K562 (cell line): Measurements from ENCODE around the gene MYO5C. TPM values are rescaled to one million over a fixed set of nuclear protein-coding genes. Genes with fewer than 3 reads are reported as not detected.

Experiments used
- ATAC-seq: fragments of 200-7000 bp; cut with Tn5 transposase; 3 replicates; pipeline ENCODE4 v1.9.1; 2020; ENCODE audit warnings: moderate library complexity
- BruUV-seq: library from RNA; stranded (reverse); fragments of 400-500 nt; replicated peaks from 2 replicates; lab custom pipeline; 2021; lab: Mats Ljungman, UMichigan
- CTCF ChIA-PET: fragments of 300-600 bp; formaldehyde crosslinking; extraction: SDS; loops from one replicate; lab custom pipeline; 2021; ENCODE audit warnings: low intra/inter-chr PET ratio; lab: Yijun Ruan, JAX
- POLR2A ChIA-PET: fragments of 300-600, 350-650 bp; sonication (Branson Sonifier 250); formaldehyde crosslinking; extraction: SDS; loops from one replicate; lab custom pipeline; 2021; ENCODE audit warnings: antibody characterized with exemption, inconsistent platforms; lab: Yijun Ruan, JAX
- DNase-seq, 4 experiments: peaks; one replicate each; pipeline versions ENCODE4 v3.0.0 to v3.0.0-alpha.2; 2011 to 2018; ENCODE audit warnings: low spot score in 3 of 4, mixed read lengths in 3 of 4; ENCODE audit errors: extremely low read depth in 1 of 4
- FAIRE-seq: peaks from 2 replicates; lab custom pipeline; 2011; peaks lifted over from hg19 to GRCh38; lab: Jason Lieb, UNC
- H2AFZ ChIP-seq: 2 replicates; pipeline ENCODE4 v1.6.0; 2011; ENCODE audit warnings: low read depth, low read length, control low read depth, inconsistent platforms
- H3K27ac ChIP-seq: fragments of 200-600 bp; 3 replicates; pipeline ENCODE4 v1.8.0; 2011; ENCODE audit warnings: low read depth, mild to moderate bottlenecking, control low read depth, inconsistent platforms, low read length, moderate library complexity, mixed read lengths; ENCODE audit errors: extremely low read depth
- H3K27me3 ChIP-seq, 2 experiments: fragments of 300-600 bp in 1 of 2; 2 replicates in 1 of 2; 3 replicates in 1 of 2; pipeline versions ENCODE4 v1.6.0 to v1.8.0; 2011; ENCODE audit warnings: inconsistent platforms in 2 of 2, low read length in 2 of 2, mild to moderate bottlenecking in 1 of 2, mixed read lengths in 1 of 2, moderate library complexity in 1 of 2; ENCODE audit not compliant: control insufficient read depth in 2 of 2, insufficient read depth in 2 of 2
- H3K36me3 ChIP-seq: fragments of 300-600 bp; 3 replicates; pipeline ENCODE4 v1.8.0; 2011; ENCODE audit warnings: mild to moderate bottlenecking, low read length, inconsistent platforms; ENCODE audit not compliant: control insufficient read depth, insufficient read depth
- H3K4me1 ChIP-seq, 2 experiments: fragments of 200-600 bp in 1 of 2; replicated peaks in 1 of 2; 2 replicates in 1 of 2; 3 replicates in 1 of 2; pipeline versions ENCODE4 v1.5.1 to v1.8.0; 2011; ENCODE audit warnings: inconsistent platforms in 2 of 2, low read length in 2 of 2, mild to moderate bottlenecking in 1 of 2, mixed read lengths in 1 of 2, moderate library complexity in 1 of 2; ENCODE audit not compliant: control insufficient read depth in 2 of 2, insufficient read depth in 2 of 2
- H3K4me2 ChIP-seq: 2 replicates; pipeline ENCODE4 v1.6.1; 2011; ENCODE audit warnings: low read length, control low read depth, inconsistent platforms, mixed read lengths; ENCODE audit not compliant: insufficient read depth
- H3K4me3 ChIP-seq: fragments of 200-600 bp; sonication (generic), shearing (Covaris generic); 2 replicates; pipeline ENCODE4 v1.5.1; 2016; ENCODE audit warnings: control low read depth, inconsistent platforms
- H3K79me2 ChIP-seq: fragments of 200-600 bp; 3 replicates; pipeline ENCODE4 v1.8.0; 2011; ENCODE audit warnings: low read length, inconsistent platforms; ENCODE audit not compliant: control insufficient read depth, insufficient read depth
- H3K9ac ChIP-seq, 2 experiments: 2 replicates each; pipeline versions ENCODE4 v1.6.0 to v1.6.1; 2011; ENCODE audit warnings: low read depth in 2 of 2, low read length in 2 of 2, control low read depth in 1 of 2, inconsistent platforms in 1 of 2, mild to moderate bottlenecking in 1 of 2, mixed read lengths in 1 of 2; ENCODE audit not compliant: insufficient read depth in 1 of 2
- H3K9me1 ChIP-seq: one replicate; pipeline ENCODE4 v1.6.0; 2011; ENCODE audit warnings: inconsistent platforms, mild to moderate bottlenecking, low read length, moderate library complexity; ENCODE audit not compliant: control insufficient read depth, insufficient read depth
- H3K9me3 ChIP-seq: replicated peaks from 2 replicates; pipeline ENCODE4 v1.5.1; 2011; ENCODE audit warnings: low read depth, low read length, inconsistent platforms; ENCODE audit not compliant: control insufficient read depth, insufficient read depth
- H4K20me1 ChIP-seq: replicated peaks from 2 replicates; pipeline ENCODE4 v1.6.1; 2011; ENCODE audit warnings: low read length, inconsistent platforms, mixed read lengths; ENCODE audit not compliant: control insufficient read depth, insufficient read depth
- ADNP ChIP-seq: fragments of 200-800 bp; sonication (Bioruptor generic); IDR thresholded peaks from 2 replicates; pipeline ENCODE4 v1.6.1; 2016; ENCODE audit warnings: missing genetic modification characterization, missing compliant biosample characterization
- ELF1 ChIP-seq: fragments of 200-800 bp; sonication (Bioruptor generic); IDR thresholded peaks from 2 replicates; pipeline ENCODE4 v1.6.1; 2016; ENCODE audit warnings: missing genetic modification characterization, missing compliant biosample characterization
- JUND ChIP-seq, 2 experiments: IDR thresholded peaks; 2 replicates in 1 of 2; 3 replicates in 1 of 2; pipeline ENCODE4 v1.6.1; 2011; ENCODE audit warnings: borderline replicate concordance in 2 of 2, low read depth in 2 of 2, low read length in 2 of 2, improper control_type of control experiment in 1 of 2, missing biosample characterization in 1 of 2, missing genetic modification characterization in 1 of 2, missing genetic modification reagents in 1 of 2
- MTA2 ChIP-seq: fragments of 450-650 bp; IDR thresholded peaks from 2 replicates; pipeline ENCODE4 v1.6.1; 2016; ENCODE audit warnings: low read depth
- NKRF ChIP-seq: fragments of 450-650 bp; IDR thresholded peaks from 2 replicates; pipeline ENCODE4 v1.6.1; 2016; ENCODE audit warnings: borderline replicate concordance
- ZNF655 ChIP-seq: fragments of 250-450 bp; sonication (Bioruptor Pico); IDR thresholded peaks from 2 replicates; pipeline ENCODE4 v1.5.0; 2021
- WGBS: fragments of 100-300 bp; shearing (Covaris generic); methylation state at CpG from one replicate; pipeline ENCODE4 v1.1.6; 2016; ENCODE audit warnings: low coverage, mixed read lengths; ENCODE audit not compliant: insufficient coverage; ENCODE audit errors: missing lambda C conversion rate; 5-methylcytosine and 5-hydroxymethylcytosine counted together
- in situ Hi-C: fragments of 300-500 bp; cut with MboI; formaldehyde crosslinking; loops from 4 replicates; pipeline ENCODE4 v1.15.0; 2018; ENCODE audit warnings: inconsistent platforms, mixed read lengths
- intact Hi-C: fragments of 100-400 bp; cut with micrococcal nuclease; formaldehyde crosslinking; loops from 2 replicates; pipeline ENCODE4 v1.14.2; 2022
- polyA plus RNA-seq, 8 experiments: library from polyadenylated mRNA; depleted of rRNA in 4 of 8; stranded (reverse) in 5 of 8; unstranded in 3 of 8; fragments of >200 nt; fragmentation: Nextera tagmentation in 2 of 8; fragmentation: Illumina TruSeq in 1 of 8; extraction: Ambion mirVana in 2 of 8; extraction: Trizol in 1 of 8; gene quantifications; 2 replicates each; pipeline versions ENCODE4 v1.2.1 to v1.2.3, GENCODE V29; 2011 to 2014; ENCODE audit warnings: inconsistent platforms in 1 of 8, missing spikeins in 1 of 8
- total RNA-seq, 7 experiments: library from RNA; depleted of rRNA in 6 of 7; stranded (reverse); fragments of >200 nt in 6 of 7; fragmentation: Illumina TruSeq in 2 of 7; extraction: Trizol in 2 of 7; gene quantifications; 2 replicates each; pipeline versions ENCODE4 v1.2.1 to v1.2.3, GENCODE V29; 2011 to 2021; ENCODE audit warnings: low replicate concordance in 1 of 7

Gene MYO5C
- total and polyA plus RNA-seq, 9 of the 15 experiments (the other 6 are each of a cell fraction or from before 2014, with no cell fraction given), result 0.01 to 0.24 TPM; not detected in 7

- Histone ChIP-seq H3K36me3 (no peaks in the 10 kb centered on the region), H3K4me3 (no peak overlapping the region), H3K4me1 (no peaks in the 10 kb centered on the region), H3K9me1 (no peaks in the 10 kb centered on the region), H3K27me3 (peaks cover 6 to 17% of the 10 kb centered on the region in 2 experiments; a peak in 3 of 5 replicates), H2AFZ (no peak overlapping the region), H3K27ac (no peak overlapping the region), H3K9me3 (no peaks in the 10 kb centered on the region), H3K79me2 (no peaks in the 10 kb centered on the region), H3K4me2 (no peak overlapping the region), H3K9ac (no peak overlapping the region), H4K20me1 (no peaks in the 10 kb centered on the region)
- no peak for FAIRE-seq
- BruUV-seq, result no TSS peak
- no peak for ATAC-seq
- no peak for TF ChIP-seq NKRF
- TF ChIP-seq ZNF655 (CRISPR knock-in tag), result no peak
- TF ChIP-seq JUND (IDR thresholded peaks at IDR 0.05; ENCODE audit: borderline replicate concordance, low read depth, low read length), result no peak
- TF ChIP-seq JUND (tag; IDR thresholded peaks at IDR 0.05; ENCODE audit: borderline replicate concordance, low read depth, low read length), result no peak
- TF ChIP-seq ELF1 (tag), result 0 out of 2 replicates have a peak, but pooled peaks have one; percentile 31
- no peak for TF ChIP-seq ADNP (tag)
- no peak for TF ChIP-seq MTA2
- DNase-seq, result no peak
- in situ Hi-C loops (no loop called here), intact Hi-C loops (no loop called here)
- POLR2A ChIA-PET, result interaction anchor here (0.5 kb wide), 1 partner anchor 21 kb away, joined by 4 read pairs; no protein-coding TSS in a partner anchor
- CTCF ChIA-PET, result no interaction called here
- WGBS, result 3% methylated on average over 2 of the region's 2 CpGs
These were observed 89.2 kb downstream of the MYO5C start for GRCh38 chr15:52206446-52206845.
